Measurements from ENCODE around the gene NOX5. TPM values are rescaled to one million over a fixed set of nuclear protein-coding genes. Genes with fewer than 3 reads are reported as not detected.
"Not testable (repeated sequence)": the region's sequence is repeated elsewhere in the genome, so short reads cannot be mapped to it uniquely, and the experiment has no call there.

The NOX5 gene, protein sequence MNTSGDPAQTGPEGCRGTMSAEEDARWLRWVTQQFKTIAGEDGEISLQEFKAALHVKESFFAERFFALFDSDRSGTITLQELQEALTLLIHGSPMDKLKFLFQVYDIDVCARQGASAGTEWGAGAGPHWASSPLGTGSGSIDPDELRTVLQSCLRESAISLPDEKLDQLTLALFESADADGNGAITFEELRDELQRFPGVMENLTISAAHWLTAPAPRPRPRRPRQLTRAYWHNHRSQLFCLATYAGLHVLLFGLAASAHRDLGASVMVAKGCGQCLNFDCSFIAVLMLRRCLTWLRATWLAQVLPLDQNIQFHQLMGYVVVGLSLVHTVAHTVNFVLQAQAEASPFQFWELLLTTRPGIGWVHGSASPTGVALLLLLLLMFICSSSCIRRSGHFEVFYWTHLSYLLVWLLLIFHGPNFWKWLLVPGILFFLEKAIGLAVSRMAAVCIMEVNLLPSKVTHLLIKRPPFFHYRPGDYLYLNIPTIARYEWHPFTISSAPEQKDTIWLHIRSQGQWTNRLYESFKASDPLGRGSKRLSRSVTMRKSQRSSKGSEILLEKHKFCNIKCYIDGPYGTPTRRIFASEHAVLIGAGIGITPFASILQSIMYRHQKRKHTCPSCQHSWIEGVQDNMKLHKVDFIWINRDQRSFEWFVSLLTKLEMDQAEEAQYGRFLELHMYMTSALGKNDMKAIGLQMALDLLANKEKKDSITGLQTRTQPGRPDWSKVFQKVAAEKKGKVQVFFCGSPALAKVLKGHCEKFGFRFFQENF
- not detected for total RNA-seq
- long read RNA-seq, partial matches to known transcripts: 0 of 1 reads
- long read RNA-seq, other reads (novel, unspliced or antisense): 1 of 1 reads

DNA sequence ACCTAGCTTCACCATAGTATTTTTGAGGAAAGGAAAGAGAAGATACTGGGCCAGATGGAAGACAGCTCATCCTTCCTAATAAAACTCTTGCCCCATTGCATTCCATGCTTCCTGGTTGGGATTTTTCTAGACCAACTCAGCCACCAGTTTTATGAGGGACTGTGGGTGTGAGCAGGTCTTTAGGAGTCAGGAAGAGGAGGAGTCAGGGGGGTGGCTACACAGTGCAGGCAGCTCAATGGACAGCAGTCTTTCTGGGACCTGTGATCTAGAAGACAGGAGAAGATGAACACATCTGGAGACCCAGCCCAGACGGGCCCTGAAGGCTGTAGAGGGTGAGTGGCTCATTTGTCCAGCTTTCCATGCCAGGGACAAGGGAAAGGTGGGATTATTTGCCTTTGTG, at the start of gene NOX5:
Gene NOX5 (plus strand): TSS at position 242 of the 400 bp plus-strand sequence. CDS start 41 bp downstream, at position 283.
- intact Hi-C loops (cut with micrococcal nuclease): no loop called here
- DNase-seq (no peak), ATAC-seq (no peak)

GRCh38 chr15:68966996-68967395, 47.5 kb upstream of the NOX5 start:
- DNase-seq (no peak), ATAC-seq (no peak)
- intact Hi-C loops (cut with micrococcal nuclease): no loop called here

GRCh38 chr15:68967948-68968347, 46.5 kb upstream of the NOX5 start:
- DNase-seq: no peak
- no peak for ATAC-seq
- intact Hi-C loops (cut with micrococcal nuclease): no loop called here

DNA sequence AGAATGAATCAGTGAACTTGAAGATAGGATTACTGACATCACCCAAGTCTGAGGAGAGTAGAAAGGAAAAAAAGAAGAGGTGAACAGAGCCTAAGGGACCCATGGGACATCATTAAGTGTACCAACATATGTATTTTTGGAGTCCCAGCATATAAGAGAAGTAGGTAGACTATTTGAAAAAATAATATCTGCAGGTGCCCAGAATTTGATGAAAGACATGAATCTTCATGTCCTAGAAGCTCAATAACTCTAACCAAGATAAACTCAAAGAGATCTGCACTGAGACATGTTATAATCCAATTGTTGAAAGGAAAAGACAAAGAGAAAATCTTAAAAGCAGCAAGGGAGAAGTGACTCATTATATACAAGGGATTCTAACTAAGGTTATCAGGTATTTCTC, 45.2 kb upstream of the NOX5 start:
- intact Hi-C loops (cut with micrococcal nuclease): no loop called here
- no peak for DNase-seq
- ATAC-seq: no peak

DNA sequence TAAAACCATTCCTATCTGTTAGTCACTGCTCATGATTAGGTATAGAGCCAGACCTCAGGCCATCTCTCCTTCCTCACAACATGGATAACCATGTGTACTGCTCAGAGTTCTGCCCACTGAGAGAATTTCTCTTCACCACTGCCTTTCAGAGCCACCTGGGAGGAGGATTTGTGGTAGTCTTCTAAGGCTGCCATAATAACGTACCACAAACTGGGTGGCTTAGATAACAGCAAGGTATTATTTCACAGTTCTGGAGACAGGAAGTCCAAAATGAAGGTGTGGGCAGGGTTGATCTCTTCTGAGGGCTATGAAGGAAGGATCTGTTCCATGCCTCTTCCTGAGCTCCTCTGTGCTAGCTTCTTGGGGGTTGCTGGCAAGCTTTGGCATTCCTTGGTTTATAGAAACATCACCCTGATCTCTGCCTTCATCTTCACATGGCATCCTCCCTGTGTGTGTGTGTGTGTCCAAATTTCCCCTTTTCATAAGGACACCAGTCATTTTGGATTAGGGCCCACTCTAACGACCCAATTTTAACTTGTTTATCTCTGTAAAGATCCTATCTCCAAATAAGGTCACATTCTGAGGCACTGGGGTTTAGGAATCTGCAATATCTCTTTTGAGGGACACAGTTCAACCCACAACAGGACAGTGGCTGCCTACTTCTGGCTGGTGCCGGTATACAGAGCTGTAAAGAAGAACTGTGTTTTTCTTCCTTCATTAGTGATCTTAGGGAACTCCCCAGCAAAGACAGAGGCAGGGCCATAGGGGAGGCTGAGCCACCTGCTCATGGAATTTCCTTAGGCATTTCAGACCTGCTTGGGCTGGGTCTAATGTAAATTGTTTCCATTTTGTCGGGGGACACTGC, 42.1 kb upstream of the NOX5 start:
- intact Hi-C loops (cut with micrococcal nuclease): no loop called here
- DNase-seq (no peak), ATAC-seq (no peak)

- DNase-seq; intact Hi-C loops (cut with micrococcal nuclease); ATAC-seq: not testable (repeated sequence)
Measured at GRCh38 chr15:68975651-68976160, 38.8 kb upstream of the NOX5 start.

GRCh38 chr15:68977426-68977825, 37.1 kb upstream of the NOX5 start:
- ATAC-seq; DNase-seq; intact Hi-C loops (cut with micrococcal nuclease): not testable (repeated sequence)

DNA sequence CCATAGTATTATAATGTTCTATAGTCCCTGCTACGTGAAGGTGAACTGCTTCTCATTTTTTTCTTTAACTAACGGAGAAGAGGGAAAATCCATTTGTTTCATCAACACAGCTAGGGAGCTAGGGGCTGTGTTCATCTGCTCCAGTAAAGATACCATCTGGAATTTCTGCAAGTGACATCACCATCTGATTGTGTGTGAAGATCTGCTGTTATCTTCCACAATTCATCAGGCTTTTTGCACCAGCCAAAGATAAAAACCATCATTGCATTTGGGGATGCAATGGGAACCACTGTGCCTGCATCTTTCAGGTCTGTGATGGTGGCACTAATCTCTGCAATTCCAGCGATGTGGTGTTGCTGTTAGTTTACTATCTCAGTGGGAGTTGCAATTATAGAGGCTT, 35.5 kb upstream of the NOX5 start:
- DNase-seq (no peak), ATAC-seq (no peak)
- intact Hi-C loops (cut with micrococcal nuclease): no loop called here

DNA sequence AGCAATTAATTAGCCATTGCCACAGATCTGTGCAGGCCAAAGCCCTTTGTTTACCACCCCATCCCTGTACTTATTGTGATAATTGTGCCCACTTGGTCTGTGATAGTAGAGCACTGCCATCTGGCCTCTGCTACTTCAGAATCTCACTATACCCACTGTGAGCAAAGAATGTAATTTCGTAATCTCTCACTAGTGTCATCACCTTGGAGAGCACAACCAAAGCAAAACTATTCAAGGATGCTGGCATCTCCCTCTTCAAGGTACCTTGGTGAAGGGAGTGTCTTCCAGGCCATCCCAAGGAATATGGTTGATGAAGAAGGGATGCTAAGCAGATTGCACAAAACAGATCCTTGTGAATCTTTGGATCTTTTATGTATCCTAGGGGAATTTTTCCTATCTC, 34.7 kb upstream of the NOX5 start:
- DNase-seq: no peak
- ATAC-seq: no peak
- intact Hi-C loops (cut with micrococcal nuclease): no loop called here

DNA sequence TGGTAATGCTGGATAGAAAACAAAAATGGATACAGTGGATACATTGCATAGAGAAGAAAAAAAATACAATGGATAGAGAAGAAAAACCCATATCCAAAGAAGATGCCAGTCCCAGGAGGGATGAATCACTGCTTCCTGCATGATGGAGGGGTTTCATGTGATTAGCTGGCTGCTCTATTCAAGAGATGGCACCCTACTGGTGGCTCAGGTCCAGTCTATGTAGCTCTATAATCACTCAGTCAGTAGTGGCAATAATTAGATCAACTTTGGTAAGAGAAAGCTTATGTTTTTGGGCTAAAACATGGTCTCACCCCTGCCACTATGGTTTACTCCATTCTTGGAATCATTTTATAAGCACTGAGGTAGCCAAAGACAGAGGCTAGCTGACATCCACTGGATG, 33.7 kb upstream of the NOX5 start:
- DNase-seq (no peak), ATAC-seq (no peak)
- intact Hi-C loops (cut with micrococcal nuclease): no loop called here

DNA sequence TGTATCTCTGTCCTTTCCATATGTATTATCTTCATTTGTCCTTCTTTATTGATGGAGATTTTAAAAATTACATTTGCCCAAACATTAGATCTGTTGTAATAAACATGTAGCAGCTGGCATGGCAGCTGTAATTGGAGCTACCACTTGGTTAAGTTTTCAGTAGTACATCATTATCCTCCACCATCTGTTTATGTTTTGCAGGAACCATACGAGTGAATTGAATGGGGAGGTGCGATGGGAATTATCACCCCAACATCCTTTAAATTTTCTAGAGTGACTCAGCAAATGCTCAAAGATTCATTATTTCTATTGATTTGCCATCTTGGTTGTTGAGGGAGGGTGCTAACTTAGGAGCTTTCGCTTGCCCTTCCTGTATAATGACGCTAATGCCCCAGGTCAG, 32.6 kb upstream of the NOX5 start:
- intact Hi-C loops (cut with micrococcal nuclease): no loop called here
- no peak for ATAC-seq
- DNase-seq: no peak

DNA sequence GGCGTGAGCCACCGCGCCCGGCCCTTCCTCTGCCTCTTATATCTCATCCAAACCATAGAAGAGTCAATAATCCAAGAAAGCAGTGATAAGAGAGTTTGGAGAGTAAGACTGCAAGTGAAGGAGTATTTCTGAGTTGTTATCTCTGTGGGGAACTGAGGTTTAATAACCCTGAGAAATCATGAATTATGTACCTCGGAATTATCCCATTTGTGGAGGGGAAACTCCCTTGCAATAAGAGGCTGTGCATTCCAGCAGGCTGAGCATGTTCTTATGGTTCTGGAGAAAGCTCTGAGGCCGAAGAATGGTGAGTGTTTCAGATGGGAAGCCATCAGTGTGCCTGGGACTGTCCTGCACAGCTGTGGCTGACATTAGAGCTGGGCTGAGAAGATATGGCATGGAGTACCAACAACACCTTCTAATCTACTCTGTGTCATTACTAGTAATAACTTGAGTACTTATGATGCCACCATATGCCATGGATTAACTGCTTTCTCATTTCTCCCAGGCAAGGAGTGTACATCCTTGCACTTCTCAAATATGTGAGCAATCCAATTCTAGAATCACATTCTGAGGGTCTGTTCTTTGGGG, 31.4 kb upstream of the NOX5 start:
- no peak for DNase-seq
- ATAC-seq: no peak
- intact Hi-C loops (cut with micrococcal nuclease): no loop called here

- ATAC-seq (no peak), DNase-seq (no peak)
- intact Hi-C loops (cut with micrococcal nuclease): no loop called here
Measured at GRCh38 chr15:68983961-68984481, 30.5 kb upstream of the NOX5 start.

GRCh38 chr15:68984586-68984985, 29.9 kb upstream of the NOX5 start:
- ATAC-seq (no peak), DNase-seq (no peak)
- intact Hi-C loops (cut with micrococcal nuclease): no loop called here

GRCh38 chr15:68985361-68985891, 29.1 kb upstream of the NOX5 start:
- no peak for DNase-seq
- intact Hi-C loops (cut with micrococcal nuclease): no loop called here
- ATAC-seq: no peak

DNA sequence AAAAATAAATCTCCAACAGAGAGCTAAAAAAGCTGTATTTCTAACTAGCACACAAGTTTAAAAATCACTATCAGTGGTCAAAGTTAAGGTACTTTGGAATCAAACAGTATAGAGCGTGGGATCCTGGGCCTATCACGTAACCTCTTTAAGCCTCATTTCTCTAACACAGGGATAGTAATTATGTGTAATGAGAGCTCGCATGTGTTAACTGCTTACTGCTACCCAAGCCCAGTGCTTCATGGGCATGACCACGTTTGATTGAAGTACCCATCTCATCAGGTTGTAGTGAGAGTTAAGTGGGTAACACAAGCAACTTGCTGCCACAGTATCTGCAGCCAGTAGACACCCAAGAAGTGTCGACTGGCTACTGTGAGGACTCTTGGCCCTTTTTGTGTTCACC, 28.2 kb upstream of the NOX5 start:
- no peak for ATAC-seq
- no peak for DNase-seq
- intact Hi-C loops (cut with micrococcal nuclease): no loop called here

DNA sequence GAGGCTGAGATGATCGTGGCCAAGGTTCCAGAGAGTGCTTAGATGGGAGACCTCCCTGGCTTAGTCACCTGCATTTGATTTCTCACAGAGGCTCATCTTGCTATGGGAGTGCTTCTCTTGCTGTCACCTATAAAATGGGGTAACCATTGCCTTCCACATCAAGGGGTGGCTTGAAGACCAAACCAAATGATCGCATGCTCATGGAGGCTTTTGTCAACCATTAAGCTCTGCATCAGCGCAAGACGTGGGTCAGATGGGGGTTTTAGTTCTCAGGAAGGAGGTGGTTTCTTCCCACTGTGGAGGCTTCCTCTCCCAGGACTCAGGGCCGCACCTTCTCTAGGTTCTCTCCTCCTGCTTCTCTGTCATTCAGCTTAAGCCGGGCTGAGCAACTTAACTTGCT, 27.4 kb upstream of the NOX5 start:
- no peak for DNase-seq
- no peak for ATAC-seq
- intact Hi-C loops (cut with micrococcal nuclease): no loop called here

DNA sequence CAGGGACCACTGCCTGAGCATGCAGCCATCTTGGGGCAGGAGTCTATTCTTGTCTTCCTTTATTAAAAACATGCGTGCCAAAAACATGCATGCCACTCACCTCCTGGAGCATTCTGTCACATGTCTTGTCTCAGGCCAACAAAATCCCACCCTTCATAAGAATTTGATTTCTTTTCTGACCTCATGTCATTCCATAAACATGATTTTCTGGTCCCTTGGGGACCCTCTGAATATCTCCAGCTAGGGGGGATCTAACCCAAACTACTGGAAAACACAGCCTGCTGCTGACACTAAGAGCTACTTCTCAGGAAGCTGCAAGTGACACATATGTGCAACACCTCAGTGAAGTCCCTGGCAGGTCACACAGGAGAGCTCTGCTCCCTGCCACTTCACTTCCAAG, 26.8 kb upstream of the NOX5 start:
- DNase-seq (no peak), ATAC-seq (no peak)
- intact Hi-C loops (cut with micrococcal nuclease): no loop called here
